ENCODE measurements around the gene LTBP1.

GRCh38 chr2:33042819-33043218 lies 96.1 kb downstream of the LTBP1 start:
- TF ChIP-seq CTCF (IDR thresholded peaks at IDR 0.05) (no peak), POLR2A (IDR thresholded peaks at IDR 0.05) (no peak)
